DMS114 treated with DMSO at 0.1 percent for 48 hours (cell line): Measurements from ENCODE around the gene USP35.

ENCODE experiments used
- DNase-seq: peaks from one replicate; lab custom pipeline; 2025; ENCODE audit not compliant: unreplicated experiment; lab: John Stamatoyannopoulos, UW

The USP35 gene

DNA sequence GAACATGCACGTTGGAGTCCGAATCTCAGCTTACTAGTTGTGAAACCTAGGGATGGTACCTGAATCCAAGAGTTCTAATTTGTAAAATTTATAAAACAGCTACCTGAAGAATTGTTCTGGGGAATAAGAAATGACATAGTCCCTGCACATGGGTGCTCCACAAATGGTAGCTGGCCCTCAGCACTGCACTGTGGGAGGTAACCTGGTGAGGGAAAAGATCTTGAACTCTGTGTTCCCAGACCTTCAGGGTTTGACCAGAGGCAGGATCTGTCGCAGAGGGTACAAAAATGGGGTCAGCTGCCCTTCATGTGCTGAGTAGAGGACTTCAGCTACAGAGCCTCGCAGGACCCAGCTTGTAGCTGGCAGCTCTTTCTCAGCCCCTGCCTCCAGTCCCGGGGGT is 73.5 kb downstream of the USP35 start:
- DNase-seq: no peak

- no peak for DNase-seq
Measured at GRCh38 chr11:78262691-78263090, 74.0 kb downstream of the USP35 start.
